A673 (cell line): ENCODE results near the gene HMGB2. TPM values are rescaled to one million over a fixed set of nuclear protein-coding genes. Genes with fewer than 3 reads are reported as not detected.

Experiments used
- BruUV-seq: library from RNA; stranded (reverse); fragments of 400-500 nt; replicated peaks from 2 replicates; lab custom pipeline; 2021; lab: Mats Ljungman, UMichigan
- CTCF ChIA-PET: fragments of 300-600 bp; sonication (Branson Sonifier 250); formaldehyde crosslinking; loops from one replicate; lab custom pipeline; 2022; ENCODE audit warnings: antibody characterized with exemption; lab: Charles Lee
- POLR2A ChIA-PET: fragments of 300-600 bp; sonication (Branson Sonifier 250); formaldehyde crosslinking; loops from one replicate; lab custom pipeline; 2022; ENCODE audit warnings: antibody characterized with exemption; ENCODE audit not compliant: low non-redundant PET; lab: Charles Lee
- DNase-seq: peaks from one replicate; pipeline ENCODE4 v3.0.0-alpha.2; 2015; ENCODE audit warnings: low spot score
- H3K27ac ChIP-seq: fragments of 200-600 bp; sonication (generic); 2 replicates; pipeline ENCODE4 v1.5.1; 2016; ENCODE audit warnings: mixed run types, low read depth, mild to moderate bottlenecking, mixed read lengths, antibody characterized with exemption, low read length; ENCODE audit not compliant: poor library complexity, severe bottlenecking
- H3K27me3 ChIP-seq: fragments of 200-600 bp; sonication (generic); replicated peaks from 2 replicates; pipeline ENCODE4 v1.6.1; 2017; ENCODE audit warnings: mixed run types, low read depth, mild to moderate bottlenecking, mixed read lengths, antibody characterized with exemption, low read length; ENCODE audit not compliant: insufficient read depth, poor library complexity
- H3K36me3 ChIP-seq: fragments of 200-600 bp; sonication (generic); 2 replicates; pipeline ENCODE4 v1.6.1; 2016; ENCODE audit warnings: mixed run types, mild to moderate bottlenecking, mixed read lengths, antibody characterized with exemption, low read length; ENCODE audit not compliant: insufficient read depth, poor library complexity, severe bottlenecking
- H3K4me1 ChIP-seq: fragments of 200-600 bp; sonication (generic); 2 replicates; pipeline ENCODE4 v1.6.1; 2017; ENCODE audit warnings: mixed run types, mild to moderate bottlenecking, mixed read lengths, antibody characterized with exemption, low read length; ENCODE audit not compliant: insufficient read depth, poor library complexity, severe bottlenecking
- H3K4me3 ChIP-seq: fragments of 200-600 bp; sonication (generic); 2 replicates; pipeline ENCODE4 v1.5.1; 2016; ENCODE audit warnings: low read depth, mixed run types, mild to moderate bottlenecking, mixed read lengths, low read length; ENCODE audit not compliant: poor library complexity, severe bottlenecking
- H3K9me3 ChIP-seq: fragments of 200-600 bp; sonication (generic); 2 replicates; pipeline ENCODE4 v1.6.1; 2016; ENCODE audit warnings: mixed run types, low read depth, mild to moderate bottlenecking, mixed read lengths, antibody characterized with exemption, low read length; ENCODE audit not compliant: poor library complexity, severe bottlenecking
- CTCF ChIP-seq: fragments of 300-800, 200-600 bp; sonication (generic); conservative IDR thresholded peaks from 2 replicates; pipeline ENCODE4 v1.5.1; 2017; ENCODE audit warnings: low read depth, mild to moderate bottlenecking, antibody characterized with exemption, low read length, moderate library complexity, mixed read lengths
- EZH2 ChIP-seq: fragments of 200-600 bp; sonication (generic); IDR thresholded peaks from 2 replicates; pipeline ENCODE4 v1.6.1; 2017; ENCODE audit warnings: borderline replicate concordance, low read depth, mild to moderate bottlenecking, mixed read lengths, antibody characterized with exemption, low read length; ENCODE audit not compliant: poor library complexity, severe bottlenecking
- intact Hi-C: fragments of 100-400 bp; cut with micrococcal nuclease; formaldehyde crosslinking; loops from one replicate; pipeline ENCODE4 v1.10.0; 2022; ENCODE audit not compliant: unreplicated experiment
- total RNA-seq: library from RNA; stranded (reverse); gene quantifications from 2 replicates; pipeline ENCODE4 v1.2.3, GENCODE V29; 2021

HMGB2 gene
- total RNA-seq, 1 experiment from 2014 or later, result 392 TPM

- POLR2A ChIA-PET, result no interaction called here
- Histone ChIP-seq H3K36me3 (peaks cover 19% of the 10 kb centered on the region), H3K4me3 (no peak overlapping the region), H3K4me1 (no peaks in the 10 kb centered on the region), H3K27ac (no peak overlapping the region), H3K27me3 (no peaks in the 10 kb centered on the region), H3K9me3 (no peaks in the 10 kb centered on the region)
- TF ChIP-seq CTCF (no peak), EZH2 (no peak)
- DNase-seq, result no peak
- BruUV-seq, result no TSS peak
- CTCF ChIA-PET, result no interaction called here
- intact Hi-C loops, result no loop called here
These were observed 46.8 kb upstream of the HMGB2 start for GRCh38 chr4:173380987-173381386.

GRCh38 chr4:173379929-173380328 is 45.8 kb upstream of the HMGB2 start:
- DNase-seq, result no peak
- Histone ChIP-seq H3K36me3 (peaks cover 30% of the 10 kb centered on the region), H3K4me3 (no peak overlapping the region), H3K4me1 (no peaks in the 10 kb centered on the region), H3K27ac (no peak overlapping the region), H3K27me3 (no peaks in the 10 kb centered on the region), H3K9me3 (no peaks in the 10 kb centered on the region)
- ChIA-PET CTCF (no interaction called here), POLR2A (no interaction called here)
- no peak for TF ChIP-seq EZH2
- no peak for TF ChIP-seq CTCF
- intact Hi-C loops, result no loop called here
- BruUV-seq, result no TSS peak

- no peak for DNase-seq
- ChIA-PET CTCF (no interaction called here), POLR2A (no interaction called here)
- H3K4me1 ChIP-seq, result peaks cover 6% of the 10 kb centered on the region
- H3K9me3 ChIP-seq, result no peaks in the 10 kb centered on the region
- H3K4me3 ChIP-seq, result no peak overlapping the region
- TF ChIP-seq EZH2 (no peak), CTCF (no peak)
- peaks cover 41% of the 10 kb centered on the region for H3K36me3 ChIP-seq
- no TSS peak for BruUV-seq
- intact Hi-C loops, result loop anchor here (5.0 kb wide), 1 partner anchor 38 kb away; no protein-coding TSS in a partner anchor
- H3K27me3 ChIP-seq, result no peaks in the 10 kb centered on the region
- H3K27ac ChIP-seq, result no peak overlapping the region
These were observed 40.4 kb upstream of the HMGB2 start for GRCh38 chr4:173374588-173374987.
